GM12891 (cell line): Measurements from ENCODE around the gene TRIM64C.
"Not testable (repeated sequence)": the region's sequence is repeated elsewhere in the genome, so short reads cannot be mapped to it uniquely, and the experiment has no call there.

Experiments
- PAX5 ChIP-seq: IDR thresholded peaks from 2 replicates; pipeline ENCODE4 v1.6.1; 2011; ENCODE audit warnings: low read length, moderate library complexity, mild to moderate bottlenecking; ENCODE audit not compliant: insufficient read depth, severe bottlenecking
- POLR2A ChIP-seq: IDR thresholded peaks from 2 replicates; pipeline ENCODE4 v1.6.1; 2011; ENCODE audit warnings: low read depth, low read length, control low read depth
- POLR2AphosphoS5 ChIP-seq: IDR thresholded peaks from 2 replicates; pipeline ENCODE4 v1.6.1; 2011; ENCODE audit warnings: low read depth, low read length, control low read depth

GRCh38 chr11:49059012-49059411 lies at the start of gene TRIM64C:
- TF ChIP-seq POLR2AphosphoS5, POLR2A, PAX5: not testable (repeated sequence)
